ENCODE data around the gene TFCP2. TPM values are rescaled to one million over a fixed set of nuclear protein-coding genes. Genes with fewer than 3 reads are reported as not detected.

TFCP2 gene
- total and polyA plus RNA-seq, 10 donors, result 10.2 to 33.1 (median 24.0) TPM

DNA sequence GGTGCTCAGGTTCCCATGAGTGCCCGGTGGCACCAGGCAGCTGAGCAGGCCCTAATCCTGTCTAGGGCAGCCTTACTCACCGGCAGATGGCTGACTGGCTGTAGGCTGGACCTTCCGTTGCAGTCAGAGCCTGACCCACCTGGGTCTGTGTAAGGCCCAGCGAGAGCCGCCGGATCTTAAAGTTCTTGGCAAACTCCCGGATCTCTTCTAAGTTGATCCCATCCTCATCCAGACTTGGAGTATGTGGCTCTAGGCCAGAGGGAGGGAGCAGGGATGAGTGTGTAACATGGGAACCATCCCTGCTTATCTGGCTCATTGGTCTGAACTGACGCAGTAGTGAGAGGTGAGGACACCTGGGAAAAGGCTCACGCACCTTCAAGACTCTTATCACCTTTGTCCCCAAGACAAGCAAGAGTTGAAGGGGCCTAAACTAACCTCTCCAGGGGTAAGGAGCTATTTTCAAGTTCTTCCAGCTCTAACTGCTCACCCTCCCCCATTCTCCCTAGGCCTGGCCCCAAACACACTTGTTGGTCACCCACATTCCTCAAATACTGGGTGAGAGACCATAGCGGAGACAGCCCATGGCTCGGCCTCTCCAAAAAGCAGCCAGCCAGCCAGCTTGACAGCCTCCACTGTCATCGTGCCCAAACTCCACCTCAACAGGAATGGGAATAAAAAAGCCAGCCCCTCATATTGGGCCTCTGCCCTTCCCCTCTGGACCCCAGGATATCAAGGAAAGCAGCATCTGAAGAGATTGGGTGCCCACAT lies 18.8 kb upstream of the TFCP2 start:
- Histone ChIP-seq H3K27me3 (replicated peaks in 1 of 7) (no peaks in the 10 kb centered on the region), H3K4me3 (no peak overlapping the region), H3K27ac (no peak overlapping the region), H3K4me1 (peaks cover 0 to 22% (median 20%) of the 10 kb centered on the region in 6 donors), H3K9me3 (no peaks in the 10 kb centered on the region), H3K36me3 (peaks cover 0 to 38% (median 18%) of the 10 kb centered on the region in 6 donors)
- intact Hi-C loops (cut with DNase I; ENCODE audit: low total_unique reads), result no loop called here
- DNase-seq, result no peak
- WGBS, 5 donors, result 87 to 98% (median 94%) methylated on average over 9 to 12 of the region's 12 CpGs
- TF ChIP-seq POLR2AphosphoS5 (IDR thresholded peaks at IDR 0.05), result no peak
- TF ChIP-seq POLR2A (IDR thresholded peaks at IDR 0.05), result no peak
- TF ChIP-seq, protein P1, sequence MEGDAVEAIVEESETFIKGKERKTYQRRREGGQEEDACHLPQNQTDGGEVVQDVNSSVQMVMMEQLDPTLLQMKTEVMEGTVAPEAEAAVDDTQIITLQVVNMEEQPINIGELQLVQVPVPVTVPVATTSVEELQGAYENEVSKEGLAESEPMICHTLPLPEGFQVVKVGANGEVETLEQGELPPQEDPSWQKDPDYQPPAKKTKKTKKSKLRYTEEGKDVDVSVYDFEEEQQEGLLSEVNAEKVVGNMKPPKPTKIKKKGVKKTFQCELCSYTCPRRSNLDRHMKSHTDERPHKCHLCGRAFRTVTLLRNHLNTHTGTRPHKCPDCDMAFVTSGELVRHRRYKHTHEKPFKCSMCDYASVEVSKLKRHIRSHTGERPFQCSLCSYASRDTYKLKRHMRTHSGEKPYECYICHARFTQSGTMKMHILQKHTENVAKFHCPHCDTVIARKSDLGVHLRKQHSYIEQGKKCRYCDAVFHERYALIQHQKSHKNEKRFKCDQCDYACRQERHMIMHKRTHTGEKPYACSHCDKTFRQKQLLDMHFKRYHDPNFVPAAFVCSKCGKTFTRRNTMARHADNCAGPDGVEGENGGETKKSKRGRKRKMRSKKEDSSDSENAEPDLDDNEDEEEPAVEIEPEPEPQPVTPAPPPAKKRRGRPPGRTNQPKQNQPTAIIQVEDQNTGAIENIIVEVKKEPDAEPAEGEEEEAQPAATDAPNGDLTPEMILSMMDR (IDR thresholded peaks at IDR 0.05 in 8 of 11, conservative IDR thresholded peaks at IDR 0.05 in 3 of 11), result no peak

DNA sequence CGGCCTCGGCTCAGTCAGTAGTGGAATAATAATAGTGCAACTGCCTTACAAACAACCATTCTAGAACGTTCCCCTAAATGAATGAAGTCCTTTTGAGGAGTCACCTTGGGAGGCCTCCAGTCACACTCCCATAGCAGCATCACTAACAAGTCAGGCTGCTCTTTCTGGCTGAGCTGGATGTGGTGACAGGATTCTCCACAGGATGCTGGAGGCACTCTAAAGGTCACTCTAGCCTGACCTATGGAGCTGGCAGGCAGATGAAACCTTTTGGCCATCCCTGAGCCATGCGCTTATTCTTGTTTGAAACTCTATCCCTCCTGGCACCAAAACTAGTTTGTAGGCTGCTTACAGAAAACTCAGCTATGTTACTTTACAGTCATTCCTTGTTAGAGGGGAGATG lies 17.9 kb upstream of the TFCP2 start:
- TF ChIP-seq POLR2AphosphoS5 (IDR thresholded peaks at IDR 0.05) (no peak), POLR2A (IDR thresholded peaks at IDR 0.05) (no peak)
- TF ChIP-seq, protein P1 (IDR thresholded peaks at IDR 0.05 in 8 of 11, conservative IDR thresholded peaks at IDR 0.05 in 3 of 11), result no peak
- 90 to 98% (median 93%) methylated on average over 4 of the region's 4 CpGs for WGBS, 5 donors
- Histone ChIP-seq H3K9me3 (no peaks in the 10 kb centered on the region), H3K27me3 (replicated peaks in 1 of 7) (no peaks in the 10 kb centered on the region), H3K4me1 (peaks cover 0 to 30% (median 24%) of the 10 kb centered on the region in 6 donors), H3K36me3 (peaks cover 0 to 38% (median 18%) of the 10 kb centered on the region in 6 donors), H3K27ac (no peak overlapping the region), H3K4me3 (no peak overlapping the region)
- DNase-seq, result no peak
- intact Hi-C loops (cut with DNase I; ENCODE audit: low total_unique reads), result no loop called here

DNA sequence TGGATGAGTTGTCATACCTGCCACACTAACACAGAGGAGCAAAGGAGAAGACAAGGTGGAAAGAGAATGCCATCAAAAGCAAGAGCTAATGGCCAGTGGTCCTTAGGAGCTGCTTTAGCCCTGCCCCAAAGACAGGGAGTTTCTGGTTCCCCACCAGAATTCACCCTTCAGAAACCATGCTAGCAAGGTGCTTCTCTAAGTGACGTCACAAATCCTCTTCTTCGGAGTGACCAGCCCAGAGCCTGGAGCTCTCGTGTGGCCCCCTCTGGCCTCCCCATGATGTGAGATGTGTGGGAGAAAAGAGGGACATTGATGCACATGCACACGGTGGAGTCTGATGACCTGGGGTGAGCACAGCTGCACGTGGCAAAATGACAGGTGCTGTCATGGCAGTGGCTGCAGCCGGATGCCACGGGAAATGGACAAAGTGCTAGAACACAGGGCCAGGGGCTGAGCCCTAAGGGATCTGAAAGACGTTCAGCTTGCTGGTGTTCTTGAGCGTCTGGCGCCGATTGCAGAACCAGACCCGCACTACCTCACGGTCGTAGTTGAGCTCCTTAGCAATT lies 16.9 kb upstream of the TFCP2 start:
- Histone ChIP-seq H3K4me3 (no peak overlapping the region), H3K27me3 (replicated peaks in 1 of 7) (no peaks in the 10 kb centered on the region), H3K36me3 (peaks cover 0 to 38% (median 18%) of the 10 kb centered on the region in 6 donors), H3K4me1 (peaks cover 0 to 30% (median 24%) of the 10 kb centered on the region in 6 donors), H3K27ac (no peak overlapping the region), H3K9me3 (no peaks in the 10 kb centered on the region)
- TF ChIP-seq POLR2AphosphoS5 (IDR thresholded peaks at IDR 0.05), result no peak
- TF ChIP-seq, protein P1 (IDR thresholded peaks at IDR 0.05 in 8 of 11, conservative IDR thresholded peaks at IDR 0.05 in 3 of 11), result no peak
- no peak for TF ChIP-seq POLR2A (IDR thresholded peaks at IDR 0.05)
- intact Hi-C loops (cut with DNase I; ENCODE audit: low total_unique reads), result no loop called here
- WGBS, 5 donors, result 89 to 95% (median 92%) methylated on average over 13 to 14 of the region's 14 CpGs
- DNase-seq, result no peak
